H1 (cell line): ENCODE measurements around the gene ADGRD2.

Experiments used
- CTCF ChIP-seq, 3 experiments: IDR thresholded peaks; 1 replicate in 2 of 3; 2 replicates in 1 of 3; pipeline versions ENCODE4 v1.5.1 to v1.6.1; 2011; ENCODE audit warnings: low read length in 3 of 3, mild to moderate bottlenecking in 3 of 3, inconsistent platforms in 2 of 3, low read depth in 1 of 3, moderate library complexity in 1 of 3; ENCODE audit not compliant: insufficient read depth in 1 of 3; ENCODE audit errors: control extremely low read depth in 1 of 3
- GTF2F1 ChIP-seq: IDR thresholded peaks from 2 replicates; pipeline ENCODE4 v1.6.1; 2012; ENCODE audit warnings: low read depth, low read length, improper control_type of control experiment, borderline replicate concordance
- HDAC6 ChIP-seq: IDR thresholded peaks from one replicate; pipeline ENCODE4 v1.7.1; 2012; ENCODE audit warnings: low read depth, mild to moderate bottlenecking, inconsistent platforms, low read length, moderate library complexity
- SUZ12 ChIP-seq: fragments of 200-600 bp; sonication (generic); IDR thresholded peaks from 2 replicates; pipeline ENCODE4 v1.6.1; 2012; ENCODE audit warnings: mild to moderate bottlenecking, inconsistent platforms, low read length, moderate library complexity, mixed read lengths
- TF ChIP-seq, protein P1 (sequence below): IDR thresholded peaks from 2 replicates; pipeline ENCODE4 v1.6.1; 2012; ENCODE audit warnings: inconsistent platforms

- TF ChIP-seq CTCF (IDR thresholded peaks at IDR 0.05; ENCODE audit: control extremely low read depth in 1 of 3, insufficient read depth in 1 of 3, low read depth in 1 of 3, low read length in 3 of 3) (no peak), SUZ12 (no peak), HDAC6 (no peak), GTF2F1 (no peak)
- TF ChIP-seq, protein P1, sequence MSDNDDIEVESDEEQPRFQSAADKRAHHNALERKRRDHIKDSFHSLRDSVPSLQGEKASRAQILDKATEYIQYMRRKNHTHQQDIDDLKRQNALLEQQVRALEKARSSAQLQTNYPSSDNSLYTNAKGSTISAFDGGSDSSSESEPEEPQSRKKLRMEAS = no peak
Measured at GRCh38 chr9:124437086-124437485, 13.2 kb upstream of the ADGRD2 start.
